Lower leg skin (tissue), 4 donors: Measurements from ENCODE around the gene TP53TG3C. TPM values are rescaled to one million over a fixed set of nuclear protein-coding genes. Genes with fewer than 3 reads are reported as not detected.
"Not testable (repeated sequence)": the region's sequence is repeated elsewhere in the genome, so short reads cannot be mapped to it uniquely, and the experiment has no call there.

Source experiments
- DNase-seq, 2 donors: peaks; one replicate each; pipeline ENCODE4 v3.0.0-alpha.2; 2019; ENCODE audit warnings: low spot score in 2 of 2
- H3K4me3 ChIP-seq: fragments of 200-600 bp; sonication (generic); 2 replicates; pipeline ENCODE4 v1.5.1; 2017; ENCODE audit warnings: mild to moderate bottlenecking, low read depth; ENCODE audit not compliant: poor library complexity, severe bottlenecking
- WGBS, 2 donors: methylation state at CpG; one replicate each; pipeline ENCODE4 v1.1.5; 2018; 5-methylcytosine and 5-hydroxymethylcytosine counted together
- intact Hi-C: fragments of 100-400 bp; cut with DNase I; formaldehyde crosslinking; loops from one replicate; pipeline ENCODE4 v1.15.0; 2023; ENCODE audit warnings: low total_unique reads
- total RNA-seq, 4 donors: library from RNA; depleted of rRNA; stranded (reverse); fragments of >200 nt; gene quantifications; one replicate each; pipeline ENCODE4 v1.1.0, GENCODE V29; 2016

The TP53TG3C gene
- not detected for total RNA-seq

GRCh38 chr16:33193926-33194325 is at the start of gene TP53TG3C:
Gene TP53TG3C, plus strand, starts transcription at chr16:33194226. Its CDS starts 68 bp downstream, at chr16:33194294.
- DNase-seq, H3K4me3 ChIP-seq, intact Hi-C loops: not testable (repeated sequence)
- no CpG with 5 or more reads among the region's 25 CpGs for WGBS, 2 donors

Other genes with a start within 250 kb of the TP53TG3C start
- gene TP53TG3E, start 110.1 kb downstream of the TP53TG3C start, total RNA-seq: not detected
- gene TP53TG3B, start 166.6 kb downstream of the TP53TG3C start, total RNA-seq: not detected